NCI-H82 treated with DMSO at 0.1 percent for 48 hours (cell line): Measurements from ENCODE around the gene ZCCHC2.

Source experiments
- DNase-seq: peaks from one replicate; lab custom pipeline; 2025; ENCODE audit not compliant: unreplicated experiment; lab: John Stamatoyannopoulos, UW

ZCCHC2 gene

GRCh38 chr18:62574776-62575175 lies 52.0 kb downstream of the ZCCHC2 start:
- DNase-seq = no peak

GRCh38 chr18:62576271-62576670 lies 53.4 kb downstream of the ZCCHC2 start:
- no peak for DNase-seq

- no peak for DNase-seq
Observed at GRCh38 chr18:62576845-62577512, 54.2 kb downstream of the ZCCHC2 start.

- no peak for DNase-seq
Observed at GRCh38 chr18:62577765-62578164, 54.9 kb downstream of the ZCCHC2 start.

- no peak for DNase-seq
Observed at GRCh38 chr18:62578980-62579511, 56.2 kb downstream of the ZCCHC2 start.

GRCh38 chr18:62583376-62583775 lies 60.6 kb downstream of the ZCCHC2 start:
- DNase-seq = no peak

- DNase-seq = peak; percentile 51
Observed at GRCh38 chr18:62584241-62585120, 61.7 kb downstream of the ZCCHC2 start.

GRCh38 chr18:62585274-62586150 lies 62.7 kb downstream of the ZCCHC2 start:
- no peak for DNase-seq

GRCh38 chr18:62586151-62586774 lies 63.4 kb downstream of the ZCCHC2 start:
- DNase-seq = peak; percentile 43

GRCh38 chr18:62586781-62587487 lies 64.1 kb downstream of the ZCCHC2 start:
- DNase-seq = no peak

GRCh38 chr18:62587689-62588088 lies 64.9 kb downstream of the ZCCHC2 start:
- DNase-seq = no peak

- DNase-seq = no peak
Observed at GRCh38 chr18:62588217-62588616, 65.4 kb downstream of the ZCCHC2 start.

GRCh38 chr18:62590799-62591590 lies 68.2 kb downstream of the ZCCHC2 start:
- DNase-seq = no peak

- no peak for DNase-seq
Observed at GRCh38 chr18:62596145-62597005, 73.5 kb downstream of the ZCCHC2 start.

- DNase-seq = no peak
Observed at GRCh38 chr18:62601871-62602270, 79.0 kb downstream of the ZCCHC2 start.

GRCh38 chr18:62602706-62603105 lies 79.9 kb downstream of the ZCCHC2 start:
- no peak for DNase-seq

- no peak for DNase-seq
Observed at GRCh38 chr18:62603211-62603610, 80.4 kb downstream of the ZCCHC2 start.

GRCh38 chr18:62603979-62604378 lies 81.2 kb downstream of the ZCCHC2 start:
- no peak for DNase-seq
